H1 (cell line): Measurements from ENCODE around the gene LRRC2. TPM values are rescaled to one million over a fixed set of nuclear protein-coding genes. Genes with fewer than 3 reads are reported as not detected.

Source experiments
- CTCF ChIA-PET: fragments of 300-600 bp; sonication (Branson Sonifier 250); formaldehyde crosslinking; loops from one replicate; lab custom pipeline; 2021; ENCODE audit not compliant: partially characterized antibody; lab: Charles Lee
- POLR2A ChIA-PET: fragments of 300-600 bp; sonication (Branson Sonifier 250); formaldehyde crosslinking; loops from one replicate; lab custom pipeline; 2021; ENCODE audit warnings: inconsistent platforms; ENCODE audit not compliant: partially characterized antibody; lab: Charles Lee
- DNase-seq, 2 experiments: peaks; one replicate each; pipeline versions ENCODE4 v3.0.0 to v3.0.0-alpha.2; 2010 to 2022; ENCODE audit warnings: low spot score in 2 of 2, low read depth in 1 of 2, mixed read lengths in 1 of 2
- FAIRE-seq: peaks from 2 replicates; lab custom pipeline; 2011; peaks lifted over from hg19 to GRCh38; lab: Jason Lieb, UNC
- H2AFZ ChIP-seq: 2 replicates; pipeline ENCODE4 v1.8.1; 2012; ENCODE audit warnings: low read length, inconsistent platforms
- H2AK5ac ChIP-seq: 2 replicates; pipeline ENCODE4 v1.6.1; 2013; ENCODE audit warnings: low read depth, low read length
- H2BK120ac ChIP-seq: replicated peaks from 2 replicates; pipeline ENCODE3; 2013; ENCODE audit warnings: low read depth, low read length, inconsistent platforms
- H2BK12ac ChIP-seq: 2 replicates; pipeline ENCODE4 v1.6.1; 2013; ENCODE audit warnings: low read depth, low read length
- H2BK15ac ChIP-seq: 2 replicates; pipeline ENCODE4 v1.6.1; 2013; ENCODE audit warnings: low read length
- H2BK20ac ChIP-seq: 2 replicates; pipeline ENCODE4 v1.6.1; 2013; ENCODE audit warnings: low read length
- H2BK5ac ChIP-seq: 2 replicates; pipeline ENCODE4 v1.6.1; 2013; ENCODE audit warnings: low read depth, low read length
- H3K14ac ChIP-seq: 2 replicates; pipeline ENCODE4 v1.6.1; 2013; ENCODE audit warnings: inconsistent platforms; ENCODE audit not compliant: insufficient read length
- H3K18ac ChIP-seq: 2 replicates; pipeline ENCODE4 v1.6.1; 2013; ENCODE audit warnings: low read length; ENCODE audit errors: extremely low read depth
- H3K23ac ChIP-seq: 2 replicates; pipeline ENCODE4 v1.6.1; 2013; ENCODE audit warnings: inconsistent platforms; ENCODE audit not compliant: insufficient read length
- H3K23me2 ChIP-seq: 2 replicates; pipeline ENCODE4 v1.6.1; 2013; ENCODE audit warnings: low read depth, low read length
- H3K27ac ChIP-seq: 2 replicates; pipeline ENCODE4 v1.6.1; 2011; ENCODE audit warnings: low read depth, low read length, inconsistent platforms
- H3K27me3 ChIP-seq, 4 experiments: replicated peaks in 1 of 4; 1 replicate in 1 of 4; 2 replicates in 3 of 4; pipeline versions ENCODE4 v1.6.1 to v1.8.1; 2011 to 2013; ENCODE audit warnings: low read length in 3 of 4, mild to moderate bottlenecking in 3 of 4, inconsistent platforms in 2 of 4, mixed read lengths in 2 of 4, moderate library complexity in 1 of 4; ENCODE audit not compliant: control insufficient read depth in 3 of 4, insufficient read depth in 3 of 4; ENCODE audit errors: extremely low read depth in 1 of 4
- H3K36me3 ChIP-seq, 4 experiments: 2 replicates each; pipeline versions ENCODE4 v1.6.1 to v1.8.1; 2011 to 2013; ENCODE audit warnings: mild to moderate bottlenecking in 4 of 4, low read length in 3 of 4, moderate library complexity in 2 of 4, control low read depth in 1 of 4, inconsistent platforms in 1 of 4; ENCODE audit not compliant: insufficient read depth in 4 of 4, control insufficient read depth in 2 of 4
- H3K4ac ChIP-seq: replicated peaks from 2 replicates; pipeline ENCODE3; 2013; ENCODE audit warnings: low read length, low read depth, mixed read lengths, inconsistent platforms; ENCODE audit not compliant: insufficient read length
- H3K4me1 ChIP-seq, 4 experiments: replicated peaks in 1 of 4; 1 replicate in 1 of 4; 2 replicates in 3 of 4; pipeline versions ENCODE4 v1.6.1 to v1.8.1; 2011 to 2013; ENCODE audit warnings: low read length in 3 of 4, inconsistent platforms in 2 of 4, mixed read lengths in 1 of 4; ENCODE audit not compliant: insufficient read depth in 4 of 4, control insufficient read depth in 3 of 4
- H3K4me2 ChIP-seq, 2 experiments: 2 replicates each; pipeline versions ENCODE4 v1.6.1 to v1.8.1; 2011 to 2013; ENCODE audit warnings: low read depth in 2 of 2, low read length in 2 of 2, control low read depth in 1 of 2, inconsistent platforms in 1 of 2, mild to moderate bottlenecking in 1 of 2; ENCODE audit not compliant: insufficient read depth in 1 of 2
- H3K4me3 ChIP-seq, 4 experiments: fragments of 200-600, 300-600 bp in 1 of 4; sonication (generic), shearing (Covaris generic), sonication (Bioruptor Twin) in 1 of 4; 2 replicates each; pipeline versions ENCODE4 v1.5.1 to v1.8.1; 2011 to 2016; ENCODE audit warnings: low read length in 4 of 4, low read depth in 3 of 4, control low read depth in 2 of 4, inconsistent platforms in 2 of 4, mild to moderate bottlenecking in 2 of 4, mixed read lengths in 1 of 4, moderate library complexity in 1 of 4; ENCODE audit not compliant: insufficient read depth in 2 of 4; ENCODE audit errors: extremely low read depth in 1 of 4
- H3K56ac ChIP-seq: replicated peaks from 2 replicates; pipeline ENCODE3; 2013; ENCODE audit warnings: low read depth, mild to moderate bottlenecking, mixed read lengths, low read length, inconsistent platforms; ENCODE audit not compliant: insufficient read length
- H3K79me1 ChIP-seq: 2 replicates; pipeline ENCODE4 v1.6.1; 2013; ENCODE audit warnings: low read depth, low read length, control low read depth
- H3K79me2 ChIP-seq, 2 experiments: 2 replicates each; pipeline versions ENCODE4 v1.6.1 to v1.8.1; 2012 to 2013; ENCODE audit warnings: low read length in 2 of 2, mild to moderate bottlenecking in 2 of 2, inconsistent platforms in 1 of 2; ENCODE audit not compliant: insufficient read depth in 2 of 2, control insufficient read depth in 1 of 2
- H3K9ac ChIP-seq, 4 experiments: replicated peaks in 1 of 4; 1 replicate in 1 of 4; 2 replicates in 3 of 4; pipeline versions ENCODE4 v1.6.1 to v1.8.1; 2011 to 2013; ENCODE audit warnings: low read depth in 3 of 4, low read length in 3 of 4, control low read depth in 2 of 4, mild to moderate bottlenecking in 2 of 4, moderate library complexity in 2 of 4, inconsistent platforms in 1 of 4; ENCODE audit errors: extremely low read depth in 1 of 4
- H3K9me3 ChIP-seq, 2 experiments: 2 replicates each; pipeline versions ENCODE4 v1.6.1 to v1.8.1; 2012 to 2013; ENCODE audit warnings: mild to moderate bottlenecking in 2 of 2, moderate library complexity in 2 of 2, control low read depth in 1 of 2, inconsistent platforms in 1 of 2, low read depth in 1 of 2, low read length in 1 of 2, mixed read lengths in 1 of 2; ENCODE audit not compliant: insufficient read depth in 2 of 2
- H4K20me1 ChIP-seq, 2 experiments: replicated peaks in 1 of 2; 2 replicates each; pipeline versions ENCODE3 to v1.8.1; 2011 to 2013; ENCODE audit warnings: inconsistent platforms in 2 of 2, low read length in 2 of 2, mild to moderate bottlenecking in 1 of 2; ENCODE audit not compliant: insufficient read depth in 2 of 2, control insufficient read depth in 1 of 2
- H4K5ac ChIP-seq: 2 replicates; pipeline ENCODE4 v1.6.1; 2013; ENCODE audit warnings: low read length, low read depth, mixed read lengths, inconsistent platforms; ENCODE audit not compliant: insufficient read length
- H4K8ac ChIP-seq: 2 replicates; pipeline ENCODE4 v1.8.0; 2013; ENCODE audit warnings: mild to moderate bottlenecking, moderate library complexity, low read length, inconsistent platforms; ENCODE audit not compliant: insufficient read depth; ENCODE audit errors: extremely low read depth
- H4K91ac ChIP-seq: replicated peaks from 2 replicates; pipeline ENCODE3; 2013; ENCODE audit warnings: low read length, mixed read lengths, inconsistent platforms; ENCODE audit not compliant: insufficient read length
- EGR1 ChIP-seq: IDR thresholded peaks from 2 replicates; pipeline ENCODE4 v1.6.1; 2011; ENCODE audit warnings: low read depth, low read length, borderline replicate concordance
- KDM4A ChIP-seq: IDR thresholded peaks from one replicate; pipeline ENCODE4 v1.7.1; 2012; ENCODE audit warnings: low read depth, mild to moderate bottlenecking, moderate library complexity, low read length, inconsistent platforms; ENCODE audit not compliant: severe bottlenecking
- NANOG ChIP-seq: IDR thresholded peaks from 2 replicates; pipeline ENCODE4 v1.6.1; 2011; ENCODE audit warnings: low read length, low read depth, mild to moderate bottlenecking, inconsistent platforms; ENCODE audit not compliant: insufficient read depth, poor library complexity, severe bottlenecking
- POLR2AphosphoS5 ChIP-seq: IDR thresholded peaks from 2 replicates; pipeline ENCODE4 v1.6.1; 2011; ENCODE audit warnings: low read depth, low read length
- RXRA ChIP-seq: IDR thresholded peaks from 2 replicates; pipeline ENCODE4 v1.6.1; 2011; ENCODE audit warnings: low read depth, mild to moderate bottlenecking, low read length, moderate library complexity; ENCODE audit not compliant: insufficient read depth
- SAP30 ChIP-seq: fragments of 300-600 bp; sonication (generic); IDR thresholded peaks from 2 replicates; pipeline ENCODE4 v1.7.1; 2012; ENCODE audit warnings: low read length, moderate library complexity, mild to moderate bottlenecking, inconsistent platforms; ENCODE audit not compliant: insufficient read depth, insufficient replicate concordance
- SRF ChIP-seq: IDR thresholded peaks from 2 replicates; pipeline ENCODE4 v1.6.1; 2011; ENCODE audit warnings: mild to moderate bottlenecking, low read depth, low read length, moderate library complexity
- ZNF274 ChIP-seq: IDR thresholded peaks from 2 replicates; pipeline ENCODE4 v1.7.0; 2012; ENCODE audit warnings: low read length, borderline replicate concordance; ENCODE audit errors: extremely low read depth
- WGBS, 2 experiments: shearing (Covaris generic) in 1 of 2; methylation state at CpG; one replicate each; pipeline versions ENCODE4 v1.1.6 to v1.1.7; 2013 to 2015; ENCODE audit warnings: low lambda C conversion rate in 2 of 2, mixed read lengths in 2 of 2, inconsistent platforms in 1 of 2, low coverage in 1 of 2, missing lambda C conversion rate in 1 of 2; ENCODE audit not compliant: insufficient replicate concordance in 2 of 2, insufficient coverage in 1 of 2, insufficient read length in 1 of 2; ENCODE audit errors: extremely low coverage in 1 of 2, missing lambda C conversion rate in 1 of 2; 5-methylcytosine and 5-hydroxymethylcytosine counted together
- polyA plus RNA-seq, 7 experiments: library from polyadenylated mRNA; depleted of rRNA in 3 of 7; stranded (reverse) in 5 of 7; unstranded in 2 of 7; fragments of >200 nt in 5 of 7; fragments of 200-250 nt in 2 of 7; gene quantifications; 1 replicate in 5 of 7; 2 replicates in 1 of 7; 4 replicates in 1 of 7; pipeline versions ENCODE4 v1.2.1 to v1.2.3, GENCODE V29; 2011 to 2013; ENCODE audit warnings: missing spikeins in 2 of 7, mixed read lengths in 2 of 7
- total RNA-seq: library from RNA; stranded (reverse); fragmentation: NEBNext Ultra II Directional; extraction: Animal tissue kit (Norgen Biotek cat#: 25700); gene quantifications from 2 replicates; pipeline ENCODE4 v1.2.1, GENCODE V29; 2021
- TF ChIP-seq, protein P1 (sequence below): IDR thresholded peaks from 2 replicates; pipeline ENCODE4 v1.6.1; 2012; ENCODE audit warnings: inconsistent platforms
- TF ChIP-seq, protein P2 (sequence below): IDR thresholded peaks from 2 replicates; pipeline ENCODE4 v1.6.1; 2012; ENCODE audit warnings: low read length, inconsistent platforms

LRRC2 gene
- total and polyA plus RNA-seq, 2 of the 8 experiments (the other 6 are each of a cell fraction or from before 2014, with no cell fraction given) = 1.4 to 6.4 TPM

DNA sequence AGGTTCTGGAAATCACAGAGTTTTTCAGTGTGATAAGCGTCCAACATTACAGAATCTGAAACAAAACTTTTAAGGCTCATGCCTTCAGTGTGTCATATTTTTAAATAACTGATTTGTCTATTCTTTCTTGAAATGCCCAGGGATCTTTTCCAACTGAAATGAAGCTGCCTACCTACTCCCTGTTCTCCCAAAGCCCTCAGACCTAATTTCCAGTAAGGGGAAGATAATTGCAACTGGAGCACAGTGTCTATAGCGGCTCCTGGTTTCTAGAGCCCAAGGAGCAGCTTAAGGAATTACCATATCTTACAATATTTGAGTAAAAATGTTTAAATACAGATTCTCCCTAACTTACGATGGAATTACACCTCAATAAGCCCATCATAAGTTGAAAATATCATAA is 33.0 kb downstream of the LRRC2 start:
- Histone ChIP-seq H3K79me2 (no peaks in the 10 kb centered on the region), H3K79me1 (no peaks in the 10 kb centered on the region), H3K56ac (no peak overlapping the region), H3K14ac (no peak overlapping the region), H2BK5ac (no peak overlapping the region), H2BK120ac (no peak overlapping the region), H3K9me3 (no peaks in the 10 kb centered on the region), H3K4ac (no peak overlapping the region), H3K23me2 (no peaks in the 10 kb centered on the region), H4K91ac (no peak overlapping the region), H3K9ac (no peak overlapping the region), H2AK5ac (no peak overlapping the region), H2BK15ac (no peak overlapping the region), H3K27me3 (no peaks in the 10 kb centered on the region), H2AFZ (no peak overlapping the region), H2BK12ac (no peak overlapping the region), H3K4me1 (peaks cover 0 to 5% (median 4%) of the 10 kb centered on the region in 4 experiments; a peak in 4 of 7 replicates), H3K36me3 (peaks cover 0 to 3% (median under 1%) of the 10 kb centered on the region in 4 experiments; a peak in 3 of 8 replicates), H4K20me1 (no peaks in the 10 kb centered on the region), H2BK20ac (no peak overlapping the region), H3K4me3 (no peak overlapping the region), H3K18ac (no peak overlapping the region), H4K5ac (no peak overlapping the region), H3K4me2 (no peak overlapping the region), H4K8ac (no peak overlapping the region), H3K23ac (no peak overlapping the region), H3K27ac (no peak overlapping the region)
- TF ChIP-seq RXRA (no peak), EGR1 (no peak), SAP30 (no peak), POLR2AphosphoS5 (no peak), KDM4A (no peak), SRF (no peak), ZNF274 (no peak), NANOG (no peak)
- TF ChIP-seq, protein P1, sequence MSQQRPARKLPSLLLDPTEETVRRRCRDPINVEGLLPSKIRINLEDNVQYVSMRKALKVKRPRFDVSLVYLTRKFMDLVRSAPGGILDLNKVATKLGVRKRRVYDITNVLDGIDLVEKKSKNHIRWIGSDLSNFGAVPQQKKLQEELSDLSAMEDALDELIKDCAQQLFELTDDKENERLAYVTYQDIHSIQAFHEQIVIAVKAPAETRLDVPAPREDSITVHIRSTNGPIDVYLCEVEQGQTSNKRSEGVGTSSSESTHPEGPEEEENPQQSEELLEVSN = no peak
- TF ChIP-seq, protein P2, sequence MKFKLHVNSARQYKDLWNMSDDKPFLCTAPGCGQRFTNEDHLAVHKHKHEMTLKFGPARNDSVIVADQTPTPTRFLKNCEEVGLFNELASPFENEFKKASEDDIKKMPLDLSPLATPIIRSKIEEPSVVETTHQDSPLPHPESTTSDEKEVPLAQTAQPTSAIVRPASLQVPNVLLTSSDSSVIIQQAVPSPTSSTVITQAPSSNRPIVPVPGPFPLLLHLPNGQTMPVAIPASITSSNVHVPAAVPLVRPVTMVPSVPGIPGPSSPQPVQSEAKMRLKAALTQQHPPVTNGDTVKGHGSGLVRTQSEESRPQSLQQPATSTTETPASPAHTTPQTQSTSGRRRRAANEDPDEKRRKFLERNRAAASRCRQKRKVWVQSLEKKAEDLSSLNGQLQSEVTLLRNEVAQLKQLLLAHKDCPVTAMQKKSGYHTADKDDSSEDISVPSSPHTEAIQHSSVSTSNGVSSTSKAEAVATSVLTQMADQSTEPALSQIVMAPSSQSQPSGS = no peak
- DNase-seq (no peak), FAIRE-seq (no peak)
- WGBS, 2 experiments = 91% methylated on average over 3 of the region's 3 CpGs; no CpG with 5 or more reads in 1 of the 2 experiments
- POLR2A ChIA-PET = interaction anchor here (0.9 to 1.2 kb wide), 2 partner anchors 9 to 43 kb away, joined by 3 to 4 read pairs; no protein-coding TSS in a partner anchor
- CTCF ChIA-PET = interaction anchor here (1.0 to 1.3 kb wide), 4 partner anchors 9 to 44 kb away, joined by 3 to 7 read pairs (median 5); no protein-coding TSS in a partner anchor
